Mammary epithelial cell (primary cell): ENCODE measurements around the gene MYO9A.

ENCODE experiments used
- EZH2 ChIP-seq: IDR thresholded peaks from 2 replicates; pipeline ENCODE4 v1.6.1; 2012; ENCODE audit warnings: low read length, inconsistent platforms, borderline replicate concordance
- TF ChIP-seq, protein P1 (sequence below), 2 donors: IDR thresholded peaks in 1 of 2; conservative IDR thresholded peaks in 1 of 2; 2 replicates each; pipeline ENCODE4 v1.5.1; 2011 to 2012; ENCODE audit warnings: inconsistent platforms in 2 of 2, low read length in 2 of 2, mild to moderate bottlenecking in 2 of 2, control low read depth in 1 of 2, low read depth in 1 of 2; ENCODE audit not compliant: insufficient read depth in 1 of 2; ENCODE audit errors: extremely low read depth in 1 of 2

- TF ChIP-seq, protein P1, sequence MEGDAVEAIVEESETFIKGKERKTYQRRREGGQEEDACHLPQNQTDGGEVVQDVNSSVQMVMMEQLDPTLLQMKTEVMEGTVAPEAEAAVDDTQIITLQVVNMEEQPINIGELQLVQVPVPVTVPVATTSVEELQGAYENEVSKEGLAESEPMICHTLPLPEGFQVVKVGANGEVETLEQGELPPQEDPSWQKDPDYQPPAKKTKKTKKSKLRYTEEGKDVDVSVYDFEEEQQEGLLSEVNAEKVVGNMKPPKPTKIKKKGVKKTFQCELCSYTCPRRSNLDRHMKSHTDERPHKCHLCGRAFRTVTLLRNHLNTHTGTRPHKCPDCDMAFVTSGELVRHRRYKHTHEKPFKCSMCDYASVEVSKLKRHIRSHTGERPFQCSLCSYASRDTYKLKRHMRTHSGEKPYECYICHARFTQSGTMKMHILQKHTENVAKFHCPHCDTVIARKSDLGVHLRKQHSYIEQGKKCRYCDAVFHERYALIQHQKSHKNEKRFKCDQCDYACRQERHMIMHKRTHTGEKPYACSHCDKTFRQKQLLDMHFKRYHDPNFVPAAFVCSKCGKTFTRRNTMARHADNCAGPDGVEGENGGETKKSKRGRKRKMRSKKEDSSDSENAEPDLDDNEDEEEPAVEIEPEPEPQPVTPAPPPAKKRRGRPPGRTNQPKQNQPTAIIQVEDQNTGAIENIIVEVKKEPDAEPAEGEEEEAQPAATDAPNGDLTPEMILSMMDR (conservative IDR thresholded peaks at IDR 0.05 in 1 of 2, IDR thresholded peaks at IDR 0.05 in 1 of 2; ENCODE audit: extremely low read depth in 1 of 2, insufficient read depth in 1 of 2, low read depth in 1 of 2, low read length in 2 of 2), result no peak
- TF ChIP-seq EZH2, result no peak
Measured at GRCh38 chr15:72078887-72079286, 39.1 kb downstream of the MYO9A start.
